ENCODE data around the gene SUN1. TPM values are rescaled to one million over a fixed set of nuclear protein-coding genes. Genes with fewer than 3 reads are reported as not detected.
A peak's percentile ranks its signal among the peaks of the same experiment; 100 is the strongest.
"Not testable (repeated sequence)": the region's sequence is repeated elsewhere in the genome, so short reads cannot be mapped to it uniquely, and the experiment has no call there.

The SUN1 gene
- total RNA-seq (2014; rRNA removed; shearing (Covaris generic)) = 70.7 and 78.1 TPM in 2 replicates
- polyA plus RNA-seq (2014; cell fraction: nucleus; rRNA removed) = 141 and 253 TPM in 2 replicates

DNA sequence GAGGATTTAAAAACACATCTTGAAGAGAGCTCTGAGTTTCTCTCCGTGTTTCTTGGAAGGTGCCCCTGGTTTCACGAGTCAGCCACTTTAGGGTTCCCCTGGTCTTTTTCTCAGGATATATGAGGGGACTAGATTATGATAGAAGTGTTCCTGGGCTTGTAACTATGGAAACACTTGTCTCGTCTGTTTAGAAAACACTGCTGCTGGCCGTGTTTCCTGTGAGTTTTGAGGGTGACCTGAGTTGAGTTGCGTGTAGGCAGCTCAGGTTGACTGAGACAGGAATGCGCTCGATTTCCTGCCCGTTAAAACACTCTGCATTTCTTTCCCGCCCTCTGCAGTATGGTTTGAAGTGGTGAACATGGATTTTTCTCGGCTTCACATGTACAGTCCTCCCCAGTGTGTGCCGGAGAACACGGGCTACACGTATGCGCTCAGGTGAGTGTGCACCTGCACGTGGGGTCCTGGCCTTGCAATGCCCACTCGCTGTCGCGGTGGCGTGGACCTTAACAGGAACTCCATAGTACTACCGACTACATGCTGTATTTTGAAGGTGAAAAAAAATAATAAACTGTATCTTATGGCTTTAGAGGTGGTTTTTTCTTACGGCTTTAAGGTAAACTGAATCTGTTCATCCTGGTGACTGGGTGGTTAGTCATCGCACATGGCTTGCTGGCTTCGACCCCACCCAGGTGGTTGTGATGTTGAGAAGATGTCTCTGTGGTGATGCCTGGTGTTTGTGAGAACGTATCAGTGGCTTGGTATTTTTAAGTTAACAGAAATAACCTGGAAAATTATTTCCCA, at the start of gene SUN1:
SUN1 (plus strand) TSS at position 310 of the 801 bp plus-strand sequence; CDS start at position 359, 49 bp downstream.
- no peak for DNase-seq (ENCODE audit: extremely low read depth, low read depth)

GRCh38 chr7:782718-783449, 49.4 kb upstream of the SUN1 start:
- DNase-seq (ENCODE audit: extremely low read depth, low read depth) = no peak

DNA sequence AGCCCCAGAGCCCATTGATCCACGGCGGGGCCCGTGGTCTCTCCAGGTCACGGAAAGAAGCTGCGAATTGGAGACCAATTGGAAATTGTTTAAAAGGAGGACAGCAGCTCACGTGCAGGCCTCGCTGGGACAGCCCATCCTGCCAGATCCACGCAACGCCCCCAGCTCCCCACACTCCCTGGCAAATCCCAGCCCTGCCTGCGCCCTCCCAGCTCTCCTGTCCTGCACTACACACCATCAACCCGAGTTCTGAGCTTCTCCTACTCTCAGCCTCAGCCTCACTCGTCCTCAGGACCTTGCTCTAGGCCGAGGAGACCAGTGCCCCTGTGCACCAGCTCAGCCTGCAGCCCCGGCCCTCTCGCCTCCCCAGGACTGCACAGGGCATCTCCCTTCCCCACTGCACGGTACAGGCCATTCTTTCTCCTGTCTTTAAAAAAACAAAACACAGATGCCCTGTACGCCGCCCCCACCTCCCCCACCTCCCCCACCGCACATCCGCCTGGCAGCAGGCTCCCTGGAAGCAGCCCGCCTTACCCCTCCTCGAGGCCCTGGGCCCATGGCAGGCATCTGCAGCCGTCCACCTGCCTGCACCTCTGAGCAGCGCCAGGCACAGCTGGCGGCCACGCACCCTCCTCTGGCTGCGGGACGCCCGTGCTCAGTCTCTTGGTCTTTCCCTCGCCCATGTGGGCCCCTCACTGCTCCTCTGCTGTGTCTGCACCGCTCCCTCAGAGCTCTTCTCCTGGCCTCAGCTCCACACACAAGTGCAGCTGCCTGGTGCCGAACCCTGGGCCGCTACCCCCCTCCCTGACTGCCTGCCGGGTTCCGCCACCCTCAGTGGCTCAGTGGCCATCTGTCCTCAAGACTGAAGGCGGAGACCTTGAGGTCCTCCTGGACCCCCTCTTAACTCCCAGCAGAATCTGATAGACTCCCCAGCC, 48.5 kb upstream of the SUN1 start:
- DNase-seq (ENCODE audit: extremely low read depth, low read depth) = no peak

DNA sequence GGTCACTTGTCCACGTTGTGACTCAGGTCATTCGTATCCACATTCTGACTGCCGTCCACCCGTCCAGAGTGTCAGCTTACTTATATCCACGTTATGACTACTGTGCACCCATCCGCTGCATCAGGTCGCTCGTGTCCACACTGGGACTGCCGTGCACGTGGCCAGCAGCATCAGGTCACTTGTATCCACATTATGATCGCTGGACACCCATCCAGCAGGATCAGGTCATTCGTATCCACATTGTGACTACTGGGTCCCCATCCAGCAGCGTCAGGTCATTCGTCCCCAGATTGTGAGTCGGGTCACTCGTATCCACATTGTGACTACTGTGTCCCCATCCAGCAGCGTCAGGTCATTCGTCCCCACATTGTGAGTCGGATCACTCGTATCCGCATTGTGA, 47.3 kb upstream of the SUN1 start:
- no peak for DNase-seq (ENCODE audit: extremely low read depth, low read depth)

DNA sequence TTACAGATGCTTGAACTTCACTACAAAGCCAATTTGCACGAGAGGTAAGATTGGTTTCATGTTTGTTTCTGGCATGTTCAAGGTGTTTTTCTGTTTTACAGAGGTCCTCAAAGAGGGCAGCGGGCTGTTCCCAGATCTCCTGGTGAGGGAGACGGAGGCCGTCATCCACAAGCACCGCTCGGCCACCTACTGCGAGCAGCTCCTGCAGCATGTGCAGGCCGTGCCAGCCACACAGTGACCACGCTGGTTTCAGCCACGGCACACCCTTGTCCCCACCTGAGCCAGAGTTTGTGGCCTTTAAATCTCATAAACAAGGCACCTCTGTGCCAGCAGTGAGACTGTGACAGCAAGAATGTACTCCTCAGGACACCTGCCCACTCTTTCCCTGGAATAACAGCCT, 46.9 kb upstream of the SUN1 start:
- DNase-seq (ENCODE audit: extremely low read depth, low read depth) = no peak

- peak; percentile 55 for DNase-seq (ENCODE audit: extremely low read depth, low read depth)
Observed at GRCh38 chr7:786472-787255, 45.6 kb upstream of the SUN1 start.

- no peak for DNase-seq (ENCODE audit: extremely low read depth, low read depth)
Observed at GRCh38 chr7:787332-788240, 44.7 kb upstream of the SUN1 start.

DNA sequence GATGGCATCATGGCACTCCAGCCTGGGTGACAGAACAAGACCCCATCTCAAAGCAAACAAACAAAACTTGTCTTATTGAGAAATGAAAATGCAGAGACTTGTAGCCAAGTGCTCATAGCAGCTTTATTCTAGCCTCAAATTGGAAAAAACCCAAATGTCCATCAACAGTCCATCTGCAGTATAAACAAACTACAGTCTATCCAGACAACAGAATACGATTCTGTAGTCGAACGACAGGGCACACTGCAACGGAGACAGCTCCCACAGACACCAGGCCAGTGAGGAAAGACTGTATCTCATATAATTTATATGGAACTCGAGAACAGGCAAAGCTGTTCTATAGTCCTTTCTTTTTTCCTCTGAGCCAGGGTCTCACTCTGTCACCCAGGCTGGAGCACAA, 40.8 kb upstream of the SUN1 start:
- no peak for DNase-seq (ENCODE audit: extremely low read depth, low read depth)

GRCh38 chr7:794207-794606, 38.1 kb upstream of the SUN1 start:
- DNase-seq (ENCODE audit: extremely low read depth, low read depth) = no peak

GRCh38 chr7:794671-795329, 37.5 kb upstream of the SUN1 start:
- DNase-seq (ENCODE audit: extremely low read depth, low read depth) = no peak

DNA sequence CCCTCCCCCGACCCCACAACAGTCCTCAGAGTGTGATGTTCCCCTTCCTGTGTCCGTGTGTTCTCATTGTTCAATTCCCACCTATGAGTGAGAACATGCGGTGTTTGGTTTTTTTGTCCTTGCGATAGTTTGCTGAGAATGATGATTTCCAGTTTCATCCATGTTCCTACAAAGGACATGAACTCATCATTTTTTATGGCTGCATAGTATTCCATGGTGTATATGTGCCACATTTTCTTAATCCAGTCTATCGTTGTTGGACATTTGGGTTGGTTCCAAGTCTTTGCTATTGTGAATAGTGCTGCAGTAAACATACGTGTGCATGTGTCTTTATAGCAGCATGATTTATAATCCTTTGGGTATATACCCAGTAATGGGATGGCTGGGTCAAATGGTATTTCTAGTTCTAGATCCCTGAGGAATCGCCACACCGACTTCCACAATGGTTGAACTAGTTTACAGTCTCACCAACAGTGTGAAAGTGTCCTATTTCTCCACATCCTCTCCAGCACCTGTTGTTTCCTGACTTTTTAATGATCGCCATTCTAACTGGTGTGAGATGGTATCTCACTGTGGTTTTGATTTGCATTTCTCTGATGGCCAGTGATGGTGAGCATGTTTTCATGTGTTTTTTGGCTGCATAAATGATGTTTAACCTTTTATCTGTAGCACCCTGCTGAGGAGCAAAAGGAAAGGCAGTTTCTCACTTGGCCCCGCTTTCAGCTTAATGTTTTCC, 35.7 kb upstream of the SUN1 start:
- DNase-seq (ENCODE audit: extremely low read depth, low read depth) = not testable (repeated sequence)

GRCh38 chr7:798921-799470, 33.3 kb upstream of the SUN1 start:
- no peak for DNase-seq (ENCODE audit: extremely low read depth, low read depth)

DNA sequence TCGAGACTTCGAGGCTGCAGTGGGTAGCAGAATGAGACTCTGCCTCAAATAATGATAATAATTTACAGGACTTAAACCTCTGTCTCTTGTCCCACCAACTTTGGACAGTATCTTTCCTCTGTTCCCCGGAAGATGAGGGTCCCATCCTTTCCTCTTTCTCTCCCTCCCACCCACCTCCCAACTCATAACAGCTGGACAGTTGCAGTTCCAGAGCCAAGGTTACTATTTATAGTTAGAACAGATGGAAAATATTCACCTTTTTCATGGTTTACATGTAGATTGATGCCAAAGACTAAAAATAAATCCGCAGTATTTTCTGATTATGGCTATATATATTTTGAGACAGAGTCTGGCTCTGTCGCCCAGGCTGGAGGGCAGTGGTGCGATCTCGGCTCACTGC, 31.6 kb upstream of the SUN1 start:
- DNase-seq (ENCODE audit: extremely low read depth, low read depth) = no peak

GRCh38 chr7:801351-801750, 30.9 kb upstream of the SUN1 start:
- DNase-seq (ENCODE audit: extremely low read depth, low read depth) = not testable (repeated sequence)

- DNase-seq (ENCODE audit: extremely low read depth, low read depth) = no peak
Observed at GRCh38 chr7:801940-802381, 30.3 kb upstream of the SUN1 start.

DNA sequence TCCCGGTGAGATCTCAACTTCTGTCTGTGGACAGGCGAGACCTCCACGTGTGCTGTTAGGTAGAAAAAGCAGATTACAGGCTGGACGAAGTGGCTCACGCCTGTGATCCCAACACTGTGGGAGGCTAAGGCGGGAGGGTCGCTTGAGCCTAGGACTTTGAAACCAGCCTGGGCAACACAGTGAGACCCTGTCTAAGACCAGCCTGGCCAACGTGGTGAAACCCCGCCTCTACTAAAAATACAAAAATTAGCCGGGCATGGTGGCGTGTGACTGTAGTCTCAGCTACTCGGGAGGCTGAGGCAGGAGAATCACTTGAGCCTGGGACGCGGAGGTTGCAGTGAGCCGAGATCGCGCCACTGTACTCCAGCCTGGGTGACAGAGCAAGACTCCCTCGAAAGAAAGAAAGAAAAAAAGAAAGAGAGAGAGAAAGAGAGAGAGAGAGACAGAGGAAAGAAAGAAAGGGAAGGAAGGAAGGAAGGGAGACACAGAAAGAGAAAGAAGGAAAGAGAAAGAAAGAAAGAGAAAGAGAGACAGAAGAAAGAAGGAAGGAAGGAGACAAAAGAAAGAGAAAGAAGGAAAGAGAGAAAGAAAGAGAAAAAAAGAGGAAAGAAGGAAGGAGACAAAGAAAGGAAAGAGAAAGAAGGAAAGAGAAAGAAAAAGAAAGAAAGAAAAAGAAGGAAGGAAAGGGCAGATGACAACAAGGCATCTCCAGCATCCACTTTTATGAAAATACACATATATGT, 29.6 kb upstream of the SUN1 start:
- no peak for DNase-seq (ENCODE audit: extremely low read depth, low read depth)

- no peak for DNase-seq (ENCODE audit: extremely low read depth, low read depth)
Observed at GRCh38 chr7:803243-803635, 29.0 kb upstream of the SUN1 start.

All from NCI-H460 (cell line).